HG03097 (cell line): Measurements from ENCODE around the gene PDK4.
"Not testable (repeated sequence)": the region's sequence is repeated elsewhere in the genome, so short reads cannot be mapped to it uniquely, and the experiment has no call there.

Experiments used
- ATAC-seq: cut with Tn5 transposase; IDR thresholded peaks from one replicate; pipeline ENCODE4 v1.9.1; 2021; ENCODE audit not compliant: unreplicated experiment, low FRiP score

PDK4 gene

GRCh38 chr7:95578299-95578855 is 17.9 kb downstream of the PDK4 start:
- no peak for ATAC-seq

- ATAC-seq: no peak
Measured at GRCh38 chr7:95577137-95577536, 19.2 kb downstream of the PDK4 start.

GRCh38 chr7:95569720-95570119 is 26.6 kb downstream of the PDK4 start:
- ATAC-seq: no peak

GRCh38 chr7:95560674-95561073 is 35.6 kb downstream of the PDK4 start:
- ATAC-seq: no peak

GRCh38 chr7:95558864-95559263 is 37.5 kb downstream of the PDK4 start:
- ATAC-seq: no peak

GRCh38 chr7:95556777-95557176 is 39.5 kb downstream of the PDK4 start:
- ATAC-seq: no peak

- no peak for ATAC-seq
Measured at GRCh38 chr7:95553939-95554338, 42.4 kb downstream of the PDK4 start.

- not testable (repeated sequence) for ATAC-seq
Measured at GRCh38 chr7:95552010-95552926, 44.0 kb downstream of the PDK4 start.

GRCh38 chr7:95550546-95550945 is 45.8 kb downstream of the PDK4 start:
- no peak for ATAC-seq

GRCh38 chr7:95549818-95550529 is 46.3 kb downstream of the PDK4 start:
- ATAC-seq: no peak

GRCh38 chr7:95547361-95548348 is 48.7 kb downstream of the PDK4 start:
- ATAC-seq: no peak

GRCh38 chr7:95546647-95547046 is 49.7 kb downstream of the PDK4 start:
- ATAC-seq: no peak

- ATAC-seq: no peak
Measured at GRCh38 chr7:95545673-95546072, 50.6 kb downstream of the PDK4 start.

- ATAC-seq: no peak
Measured at GRCh38 chr7:95545007-95545615, 51.2 kb downstream of the PDK4 start.

GRCh38 chr7:95544171-95544570 is 52.1 kb downstream of the PDK4 start:
- no peak for ATAC-seq

GRCh38 chr7:95543312-95543711 is 53.0 kb downstream of the PDK4 start:
- ATAC-seq: no peak

- ATAC-seq: no peak
Measured at GRCh38 chr7:95540366-95540765, 56.0 kb downstream of the PDK4 start.

GRCh38 chr7:95539426-95539825 is 56.9 kb downstream of the PDK4 start:
- ATAC-seq: no peak

- no peak for ATAC-seq
Measured at GRCh38 chr7:95537468-95537867, 58.8 kb downstream of the PDK4 start.
